Mesendoderm (in vitro differentiated cells): ENCODE data around the gene SPRY4. TPM values are rescaled to one million over a fixed set of nuclear protein-coding genes. Genes with fewer than 3 reads are reported as not detected.

Source experiments
- DNase-seq: peaks from one replicate; pipeline ENCODE4 v3.0.0; 2013
- H2AK5ac ChIP-seq: 2 replicates; pipeline ENCODE4 v1.6.1; 2013; ENCODE audit warnings: low read length, inconsistent platforms
- H2BK120ac ChIP-seq: 2 replicates; pipeline ENCODE4 v1.6.1; 2013; ENCODE audit warnings: low read depth, mild to moderate bottlenecking, low read length, moderate library complexity, mixed read lengths
- H2BK15ac ChIP-seq: replicated peaks from 2 replicates; pipeline ENCODE4 v1.6.1; 2013; ENCODE audit warnings: low read depth, mild to moderate bottlenecking, moderate library complexity
- H2BK5ac ChIP-seq: 2 replicates; pipeline ENCODE4 v1.6.1; 2013; ENCODE audit warnings: low read length, inconsistent platforms
- H3K18ac ChIP-seq: 2 replicates; pipeline ENCODE4 v1.6.1; 2013; ENCODE audit warnings: mild to moderate bottlenecking, low read length, mixed read lengths
- H3K23ac ChIP-seq: one replicate; pipeline ENCODE4 v1.6.1; 2013; ENCODE audit warnings: low read length
- H3K27ac ChIP-seq: 2 replicates; pipeline ENCODE4 v1.5.1; 2013; ENCODE audit warnings: low read depth, mild to moderate bottlenecking, inconsistent platforms, low read length, moderate library complexity
- H3K27me3 ChIP-seq: 2 replicates; pipeline ENCODE4 v1.6.1; 2013; ENCODE audit warnings: low read length, control low read depth, mild to moderate bottlenecking, inconsistent platforms; ENCODE audit not compliant: insufficient read depth, poor library complexity
- H3K36me3 ChIP-seq: 2 replicates; pipeline ENCODE4 v1.6.1; 2013; ENCODE audit warnings: low read length, inconsistent platforms; ENCODE audit not compliant: control insufficient read depth, insufficient read depth
- H3K4ac ChIP-seq: one replicate; pipeline ENCODE4 v1.6.1; 2013; ENCODE audit warnings: low read depth, mild to moderate bottlenecking, low read length, moderate library complexity
- H3K4me1 ChIP-seq: 2 replicates; pipeline ENCODE4 v1.6.1; 2013; ENCODE audit warnings: low read depth, low read length, inconsistent platforms; ENCODE audit not compliant: control insufficient read depth
- H3K4me2 ChIP-seq: 2 replicates; pipeline ENCODE4 v1.6.1; 2013; ENCODE audit warnings: low read length
- H3K4me3 ChIP-seq: 2 replicates; pipeline ENCODE4 v1.5.1; 2013; ENCODE audit warnings: mild to moderate bottlenecking, low read length
- H3K56ac ChIP-seq: one replicate; pipeline ENCODE4 v1.6.1; 2013; ENCODE audit warnings: low read length
- H3K79me1 ChIP-seq: 2 replicates; pipeline ENCODE4 v1.6.1; 2013; ENCODE audit warnings: low read length, inconsistent platforms
- H3K79me2 ChIP-seq: 2 replicates; pipeline ENCODE4 v1.6.1; 2013; ENCODE audit warnings: mild to moderate bottlenecking, low read length; ENCODE audit not compliant: control insufficient read depth, insufficient read depth
- H3K9ac ChIP-seq: 2 replicates; pipeline ENCODE4 v1.6.1; 2013; ENCODE audit warnings: low read length, inconsistent platforms
- H4K5ac ChIP-seq: one replicate; pipeline ENCODE4 v1.6.1; 2013; ENCODE audit warnings: low read length
- H4K8ac ChIP-seq: one replicate; pipeline ENCODE4 v1.6.1; 2013; ENCODE audit warnings: low read depth, mild to moderate bottlenecking, control low read depth, low read length, moderate library complexity
- WGBS: extraction: QIAGEN DNeasy Blood & Tissue Kit; methylation state at CpG from one replicate; pipeline ENCODE4 v1.1.7; 2013; ENCODE audit warnings: low lambda C conversion rate, missing lambda C conversion rate; ENCODE audit not compliant: insufficient coverage; ENCODE audit errors: extremely low coverage; 5-methylcytosine and 5-hydroxymethylcytosine counted together
- small RNA-seq: library from polyadenylated mRNA; stranded (forward); fragments of <200 nt; extraction: miRNeasy Mini kit (QIAGEN cat#:217004); gene quantifications from one replicate; pipeline ENCODE3, GENCODE V24; 2013; ENCODE audit not compliant: insufficient read depth

Gene SPRY4

DNA sequence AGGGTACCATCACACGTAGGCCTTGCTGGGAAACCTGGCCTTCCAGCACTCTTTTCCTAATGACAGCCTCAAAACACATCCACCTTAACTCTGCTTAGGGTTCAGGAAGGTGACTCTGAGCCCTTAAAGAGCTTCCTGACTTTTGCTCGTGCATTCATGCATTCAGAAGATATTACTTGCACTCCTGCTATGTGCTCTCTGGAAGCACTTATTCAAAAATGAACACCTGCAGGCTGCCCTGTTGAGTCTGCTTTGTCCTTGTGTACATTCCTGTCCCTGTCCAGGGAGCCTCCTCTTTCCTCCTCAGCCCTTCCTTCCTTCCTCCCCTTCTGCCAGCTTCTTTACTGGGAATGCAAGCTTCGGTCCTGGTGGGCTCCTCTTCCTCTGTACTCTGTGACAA is 61.5 kb downstream of the SPRY4 start:
- no peak for DNase-seq
- no peak overlapping the region for H2BK5ac ChIP-seq
- H3K23ac ChIP-seq, result no peak overlapping the region
- no peak overlapping the region for H3K56ac ChIP-seq
- H3K4me3 ChIP-seq, result no peak overlapping the region
- no peak overlapping the region for H3K4ac ChIP-seq
- no peaks in the 10 kb centered on the region for H3K79me2 ChIP-seq
- H3K4me1 ChIP-seq, result peaks cover 2% of the 10 kb centered on the region
- no peak overlapping the region for H2BK120ac ChIP-seq
- H2BK15ac ChIP-seq, result no peak overlapping the region
- WGBS, result no CpG with 5 or more reads among the region's 3 CpGs
- no peaks in the 10 kb centered on the region for H3K79me1 ChIP-seq
- H2AK5ac ChIP-seq, result no peak overlapping the region
- H3K4me2 ChIP-seq, result no peak overlapping the region
- H3K36me3 ChIP-seq, result peaks cover 1% of the 10 kb centered on the region
- H3K9ac ChIP-seq, result no peak overlapping the region
- H4K5ac ChIP-seq, result no peak overlapping the region
- no peaks in the 10 kb centered on the region for H3K27me3 ChIP-seq
- no peak overlapping the region for H4K8ac ChIP-seq
- no peak overlapping the region for H3K18ac ChIP-seq
- H3K27ac ChIP-seq, result no peak overlapping the region

DNA sequence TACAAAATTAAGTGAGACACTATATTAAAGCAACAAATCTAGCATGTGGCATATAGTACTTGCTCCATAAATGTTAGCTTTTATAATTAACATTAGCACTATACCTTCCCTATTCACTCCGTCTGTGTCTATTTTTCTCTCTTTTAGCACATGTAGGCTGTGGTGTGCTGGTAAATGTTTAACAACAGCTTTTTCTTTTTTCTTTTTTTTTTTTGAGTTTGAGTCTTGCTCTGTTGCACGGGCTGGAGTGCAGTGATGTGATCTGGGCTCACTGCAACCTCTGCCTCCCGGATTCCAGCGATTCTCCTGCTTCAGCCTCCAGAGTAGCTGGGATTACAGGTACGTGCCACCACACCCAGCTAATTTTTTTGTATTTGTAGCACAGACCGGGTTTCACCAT is 62.1 kb downstream of the SPRY4 start:
- H2BK5ac ChIP-seq, result no peak overlapping the region
- H3K27ac ChIP-seq, result no peak overlapping the region
- peaks cover 2% of the 10 kb centered on the region for H3K4me1 ChIP-seq
- no peak overlapping the region for H4K5ac ChIP-seq
- no peak overlapping the region for H2AK5ac ChIP-seq
- no peak overlapping the region for H3K4ac ChIP-seq
- H2BK15ac ChIP-seq, result no peak overlapping the region
- H2BK120ac ChIP-seq, result no peak overlapping the region
- H3K79me2 ChIP-seq, result no peaks in the 10 kb centered on the region
- no CpG with 5 or more reads among the region's 6 CpGs for WGBS
- H3K79me1 ChIP-seq, result no peaks in the 10 kb centered on the region
- H4K8ac ChIP-seq, result no peak overlapping the region
- no peak for DNase-seq
- H3K27me3 ChIP-seq, result no peaks in the 10 kb centered on the region
- H3K4me3 ChIP-seq, result no peak overlapping the region
- peaks cover 1% of the 10 kb centered on the region for H3K36me3 ChIP-seq
- H3K23ac ChIP-seq, result no peak overlapping the region
- no peak overlapping the region for H3K9ac ChIP-seq
- no peak overlapping the region for H3K56ac ChIP-seq
- H3K4me2 ChIP-seq, result no peak overlapping the region
- H3K18ac ChIP-seq, result no peak overlapping the region

Small RNAs within 50 kb of the gene (small RNA-seq; reads per million reads assigned to genes)
- gene RF02038, result not detected
- gene RF02039, result not detected
